ENCODE data around the gene TUBB2A. TPM values are rescaled to one million over a fixed set of nuclear protein-coding genes. Genes with fewer than 3 reads are reported as not detected.

Gene TUBB2A
- total and polyA plus RNA-seq, 2 of the 8 experiments (the other 6 are each of a cell fraction or from before 2014, with no cell fraction given): 315 to 330 TPM

GRCh38 chr6:3147914-3148757 is 9.2 kb downstream of the TUBB2A start (continued):
- TF ChIP-seq RAD21 (IDR thresholded peaks at IDR 0.05 in 1 of 2, conservative IDR thresholded peaks at IDR 0.05 in 1 of 2; ENCODE audit: low read depth in 2 of 2, low read length in 2 of 2) (peak; percentile 23 to 30; a peak in 3 of 4 replicates), E2F6 (IDR thresholded peaks at IDR 0.05) (no peak), ATF3 (IDR thresholded peaks at IDR 0.05; ENCODE audit: insufficient read depth, low read depth, low read length) (no peak), SRF (IDR thresholded peaks at IDR 0.05; ENCODE audit: low read depth, low read length) (no peak), BCL11A (IDR thresholded peaks at IDR 0.05; ENCODE audit: low read depth in 2 of 2, low read length in 2 of 2) (no peak), BACH1 (IDR thresholded peaks at IDR 0.05; ENCODE audit: low read length) (no peak)
